ENCODE data around the gene GALNT11.

Gene GALNT11

DNA sequence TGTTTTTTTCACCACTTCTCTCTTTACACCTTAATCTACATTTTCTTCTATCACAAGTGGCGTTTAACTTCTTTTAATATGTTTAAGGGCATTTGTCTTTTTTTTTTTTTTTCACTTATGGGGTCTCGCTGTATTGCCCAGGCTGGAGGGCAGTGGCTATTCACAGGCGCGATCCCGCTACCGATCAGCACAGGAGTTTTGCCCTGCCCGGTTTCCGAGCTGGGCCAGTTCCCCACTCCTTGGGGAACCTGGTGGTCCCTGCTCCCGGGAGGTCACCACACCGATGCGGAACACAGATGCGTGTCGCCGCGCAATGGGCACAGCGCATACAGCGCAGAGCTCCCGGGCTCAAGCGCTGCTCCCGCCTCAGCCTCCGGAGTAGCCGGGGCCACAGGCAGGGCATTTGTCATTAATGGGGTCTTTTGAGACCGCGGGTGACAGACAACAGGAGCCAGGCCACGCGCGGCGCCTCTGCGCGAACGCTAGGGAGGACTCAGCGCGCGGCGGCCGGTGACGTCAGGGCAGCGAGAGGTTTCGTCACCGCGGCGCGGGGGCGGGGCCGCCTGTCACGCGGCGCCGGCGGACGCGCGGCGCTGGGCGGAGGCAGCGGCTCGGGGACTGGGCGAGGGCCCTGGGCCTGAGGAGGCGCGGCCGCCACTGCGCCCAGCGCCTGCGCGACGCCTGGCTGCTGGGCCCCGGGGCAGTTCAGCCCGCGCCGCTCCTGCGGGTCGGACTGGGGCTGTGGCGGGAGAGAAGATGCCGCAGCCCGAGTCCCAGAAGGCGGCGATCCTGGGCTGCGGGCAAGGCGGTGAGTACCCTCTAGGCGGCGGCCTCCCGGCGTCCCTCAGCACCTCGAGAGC lies at the start of gene GALNT11:
TSS of gene GALNT11 (plus strand) at position 598 of the 860 bp plus-strand sequence. CDS start 68,554 bp downstream, outside the sequence.
- TF ChIP-seq, protein P1, sequence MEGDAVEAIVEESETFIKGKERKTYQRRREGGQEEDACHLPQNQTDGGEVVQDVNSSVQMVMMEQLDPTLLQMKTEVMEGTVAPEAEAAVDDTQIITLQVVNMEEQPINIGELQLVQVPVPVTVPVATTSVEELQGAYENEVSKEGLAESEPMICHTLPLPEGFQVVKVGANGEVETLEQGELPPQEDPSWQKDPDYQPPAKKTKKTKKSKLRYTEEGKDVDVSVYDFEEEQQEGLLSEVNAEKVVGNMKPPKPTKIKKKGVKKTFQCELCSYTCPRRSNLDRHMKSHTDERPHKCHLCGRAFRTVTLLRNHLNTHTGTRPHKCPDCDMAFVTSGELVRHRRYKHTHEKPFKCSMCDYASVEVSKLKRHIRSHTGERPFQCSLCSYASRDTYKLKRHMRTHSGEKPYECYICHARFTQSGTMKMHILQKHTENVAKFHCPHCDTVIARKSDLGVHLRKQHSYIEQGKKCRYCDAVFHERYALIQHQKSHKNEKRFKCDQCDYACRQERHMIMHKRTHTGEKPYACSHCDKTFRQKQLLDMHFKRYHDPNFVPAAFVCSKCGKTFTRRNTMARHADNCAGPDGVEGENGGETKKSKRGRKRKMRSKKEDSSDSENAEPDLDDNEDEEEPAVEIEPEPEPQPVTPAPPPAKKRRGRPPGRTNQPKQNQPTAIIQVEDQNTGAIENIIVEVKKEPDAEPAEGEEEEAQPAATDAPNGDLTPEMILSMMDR (IDR thresholded peaks at IDR 0.05): no peak
- DNase-seq (ENCODE audit: low spot score): peak; percentile 88
- peak within 1 kb of the TSS; percentile 87 for H3K4me3 ChIP-seq
- peak within 1 kb of the TSS; percentile 73 to 86 for H3K27ac ChIP-seq

GRCh38 chr7:151978616-151979015 lies 46.9 kb upstream of the GALNT11 start:
- no peak for DNase-seq (ENCODE audit: low spot score)
- TF ChIP-seq, protein P1 (IDR thresholded peaks at IDR 0.05): no peak
- no peak overlapping the region for H3K4me3 ChIP-seq
- H3K27ac ChIP-seq: no peak overlapping the region

DNA sequence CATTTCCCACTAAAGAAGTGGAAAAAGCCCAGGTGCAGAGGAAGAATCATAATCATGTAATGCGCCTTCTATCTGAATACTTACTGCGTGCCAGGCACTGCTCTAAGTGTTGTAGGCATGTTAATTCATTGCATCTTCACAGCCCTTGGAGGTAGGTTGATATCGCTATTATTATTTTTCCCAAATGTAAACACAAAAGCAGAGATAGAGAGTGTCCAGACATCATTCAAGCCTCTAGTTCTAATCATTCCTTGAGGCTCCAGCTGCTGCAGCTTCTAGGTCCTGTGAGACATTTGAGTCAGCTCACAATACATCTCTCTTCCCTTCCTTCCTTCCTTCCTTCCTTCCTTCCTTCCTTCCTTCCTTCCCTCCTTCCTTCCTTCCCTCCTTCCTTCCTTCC lies 44.3 kb upstream of the GALNT11 start:
- Histone ChIP-seq H3K27ac (no peak overlapping the region), H3K4me3 (no peak overlapping the region)
- no peak for DNase-seq (ENCODE audit: low spot score)
- TF ChIP-seq, protein P1 (IDR thresholded peaks at IDR 0.05): no peak

- no peak for DNase-seq (ENCODE audit: low spot score)
- TF ChIP-seq, protein P1 (IDR thresholded peaks at IDR 0.05): no peak
Observed at GRCh38 chr7:151982806-151983205, 42.7 kb upstream of the GALNT11 start.

DNA sequence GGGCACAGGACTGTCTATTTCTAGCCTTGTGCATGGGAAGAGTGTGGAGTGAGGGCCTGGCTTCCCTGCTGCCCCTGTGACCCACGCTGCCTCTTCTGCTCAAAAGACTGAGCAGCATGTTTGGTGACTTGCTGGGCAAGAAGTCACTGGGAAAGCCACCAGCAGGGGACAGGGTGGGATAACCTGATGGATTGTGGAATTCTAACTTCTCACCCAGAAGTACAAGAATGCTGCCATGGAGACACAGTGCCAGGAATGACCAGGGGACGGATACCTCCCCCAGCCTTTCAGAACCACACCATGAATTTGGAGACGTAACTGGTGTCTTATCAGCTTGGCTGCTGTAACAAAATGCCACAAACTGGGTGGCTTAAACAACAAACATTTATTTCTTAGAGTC lies 40.9 kb upstream of the GALNT11 start:
- TF ChIP-seq, protein P1 (IDR thresholded peaks at IDR 0.05): no peak
- H3K27ac ChIP-seq: no peak overlapping the region
- DNase-seq (ENCODE audit: low spot score): no peak
- H3K4me3 ChIP-seq: no peak overlapping the region

More at GRCh38 chr7:151982806-151983205, 42.7 kb upstream of the GALNT11 start:
- H3K4me3 ChIP-seq: no peak overlapping the region
- H3K27ac ChIP-seq: no peak overlapping the region

DNA sequence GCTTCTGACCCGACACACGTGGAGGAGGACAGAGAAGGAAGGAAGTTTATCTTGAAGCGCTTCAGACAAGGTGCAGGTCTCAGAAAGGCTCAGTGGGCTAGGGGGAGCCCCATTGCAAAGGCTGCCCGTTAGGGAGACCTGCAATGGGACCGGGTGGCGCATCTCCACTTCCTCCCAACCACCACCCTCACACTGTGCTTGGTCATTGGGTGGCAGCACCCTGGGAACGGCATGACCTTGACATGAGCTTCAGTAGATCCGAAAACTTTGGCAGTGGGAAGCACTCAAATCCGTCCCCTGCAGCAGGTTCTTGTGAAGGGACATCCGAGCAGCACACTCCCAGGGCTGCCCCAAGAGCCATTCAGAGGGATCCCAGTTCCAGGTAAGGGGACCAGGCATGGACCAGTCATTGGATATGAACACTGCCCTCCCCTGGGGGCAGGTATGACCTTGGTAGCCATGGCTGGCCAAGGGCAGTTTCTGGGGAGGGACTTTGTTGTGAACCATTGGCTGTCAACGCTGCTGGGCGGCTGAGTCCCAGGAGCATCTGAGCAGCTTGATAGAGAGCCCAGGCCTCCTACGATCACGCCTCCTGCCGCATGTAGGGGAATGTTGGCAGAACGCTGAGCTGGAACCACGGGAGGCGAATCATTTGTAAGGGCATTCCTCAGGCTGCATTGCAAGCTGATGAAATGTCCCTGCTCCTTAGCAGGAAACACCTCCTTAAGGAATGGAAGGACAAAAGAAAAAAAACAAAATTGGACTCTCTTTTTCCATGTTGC lies 37.5 kb upstream of the GALNT11 start:
- Histone ChIP-seq H3K4me3 (no peak overlapping the region), H3K27ac (no peak overlapping the region)
- TF ChIP-seq, protein P1 (IDR thresholded peaks at IDR 0.05): no peak
- DNase-seq (ENCODE audit: low spot score): no peak
